Occipital lobe (tissue), 2 donors: ENCODE data around the gene DECR2. TPM values are rescaled to one million over a fixed set of nuclear protein-coding genes. Genes with fewer than 3 reads are reported as not detected.
"Not testable (repeated sequence)": the region's sequence is repeated elsewhere in the genome, so short reads cannot be mapped to it uniquely, and the experiment has no call there.

Source experiments
- DNase-seq: peaks from one replicate; lab custom pipeline; 2025; lab: John Stamatoyannopoulos, UW
- total RNA-seq: library from RNA; depleted of rRNA; stranded (reverse); fragments of >200 nt; gene quantifications from one replicate; pipeline ENCODE4 v1.2.3, GENCODE V29; 2014

Gene DECR2
- total RNA-seq, 1 donor from 2014 or later, result 7.6 TPM

- DNase-seq, result no peak
These were observed 35.2 kb upstream of the DECR2 start for GRCh38 chr16:366476-366875.

GRCh38 chr16:367333-367903, 34.3 kb upstream of the DECR2 start:
- no peak for DNase-seq

GRCh38 chr16:368388-369158, 33.1 kb upstream of the DECR2 start:
- no peak for DNase-seq

GRCh38 chr16:369275-369865, 32.3 kb upstream of the DECR2 start:
- no peak for DNase-seq

- no peak for DNase-seq
These were observed 31.7 kb upstream of the DECR2 start for GRCh38 chr16:369866-370436.

GRCh38 chr16:370443-370842, 31.2 kb upstream of the DECR2 start, which contains the start of gene MRPL28:
TSS of gene MRPL28 (minus strand) at chr16:370538. CDS start at chr16:370218, 320 bp downstream.
- DNase-seq, result peak; percentile 91

- no peak for DNase-seq
These were observed 30.6 kb upstream of the DECR2 start for GRCh38 chr16:370979-371514.

- DNase-seq, result no peak
These were observed 30.0 kb upstream of the DECR2 start for GRCh38 chr16:371515-372301.

GRCh38 chr16:372302-372983, 29.2 kb upstream of the DECR2 start:
- DNase-seq, result no peak

GRCh38 chr16:373020-373598, 28.6 kb upstream of the DECR2 start:
- DNase-seq, result no peak

- no peak for DNase-seq
These were observed 27.7 kb upstream of the DECR2 start for GRCh38 chr16:373848-374615.

- DNase-seq, result no peak
These were observed 27.1 kb upstream of the DECR2 start for GRCh38 chr16:374616-374926.

GRCh38 chr16:375212-375611, 26.5 kb upstream of the DECR2 start:
- DNase-seq, result no peak

- DNase-seq, result no peak
These were observed 25.5 kb upstream of the DECR2 start for GRCh38 chr16:375927-376816.

GRCh38 chr16:376817-377418, 24.8 kb upstream of the DECR2 start:
- no peak for DNase-seq

- DNase-seq, result no peak
These were observed 24.2 kb upstream of the DECR2 start for GRCh38 chr16:377419-377951.

- not testable (repeated sequence) for DNase-seq
These were observed 23.4 kb upstream of the DECR2 start for GRCh38 chr16:378113-378820.
